Right hindlimb (tissue), 1 donor: ENCODE measurements around the gene PRR35.

Source experiments
- DNase-seq: peaks from one replicate; pipeline ENCODE4 v3.0.0-alpha.2; 2018

The PRR35 gene

GRCh38 chr16:565419-566330, 5.5 kb downstream of the PRR35 start:
- no peak for DNase-seq

GRCh38 chr16:566475-567372, 6.5 kb downstream of the PRR35 start, which contains the start of gene NHLRC4:
Gene NHLRC4 (plus strand): TSS chr16:567005. CDS start chr16:568048, 1,043 bp downstream.
- peak; percentile 84 for DNase-seq

- no peak for DNase-seq
Measured at GRCh38 chr16:567373-568256, 7.4 kb downstream of the PRR35 start.

GRCh38 chr16:568401-569258, 8.4 kb downstream of the PRR35 start:
- no peak for DNase-seq

DNA sequence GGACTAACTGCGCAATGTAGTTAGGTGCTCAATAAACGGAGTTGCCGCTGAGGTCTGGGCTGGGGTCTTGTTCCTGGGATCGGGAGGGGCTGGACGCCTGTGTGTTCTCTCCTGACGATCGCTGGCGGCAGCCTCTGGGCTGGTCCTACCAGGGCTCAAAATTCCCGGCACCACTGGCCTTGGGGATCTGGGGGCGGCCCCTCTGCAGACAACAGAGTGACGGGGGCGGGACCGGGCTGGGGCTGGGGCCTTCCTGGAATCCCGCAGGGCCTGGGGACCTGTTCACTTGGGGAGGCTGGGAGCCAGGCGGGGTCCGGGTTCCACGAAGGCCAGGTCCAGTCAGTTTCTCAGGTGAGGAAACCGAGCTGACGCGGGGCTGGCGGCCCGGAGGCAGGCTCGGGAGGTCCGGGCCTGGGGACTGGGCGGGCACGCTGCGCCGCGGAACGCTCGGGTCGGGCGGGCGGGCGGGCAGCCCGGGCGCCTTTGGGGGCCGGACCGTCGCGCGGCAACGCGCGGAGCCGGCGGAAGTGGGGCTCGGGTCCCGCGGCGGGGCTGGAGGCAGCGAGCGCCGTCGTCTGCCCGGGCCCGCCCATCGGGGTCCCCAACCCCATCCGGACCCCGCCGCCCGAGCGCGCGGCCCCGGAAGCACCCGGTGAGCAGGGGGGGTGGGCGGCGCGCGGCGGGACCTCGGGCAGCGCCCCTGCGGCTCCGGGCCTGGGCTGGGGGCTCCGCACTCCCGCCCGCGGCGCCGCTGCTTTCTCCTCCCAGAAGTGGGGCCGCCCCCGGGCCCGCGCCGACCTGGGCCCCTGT, 9.5 kb downstream of the PRR35 start, which contains the start of gene PIGQ:
TSS of gene PIGQ (plus strand) at position 524 of the 810 bp plus-strand sequence. CDS start 4,107 bp downstream, outside the sequence.
- DNase-seq = peak; percentile 85

DNA sequence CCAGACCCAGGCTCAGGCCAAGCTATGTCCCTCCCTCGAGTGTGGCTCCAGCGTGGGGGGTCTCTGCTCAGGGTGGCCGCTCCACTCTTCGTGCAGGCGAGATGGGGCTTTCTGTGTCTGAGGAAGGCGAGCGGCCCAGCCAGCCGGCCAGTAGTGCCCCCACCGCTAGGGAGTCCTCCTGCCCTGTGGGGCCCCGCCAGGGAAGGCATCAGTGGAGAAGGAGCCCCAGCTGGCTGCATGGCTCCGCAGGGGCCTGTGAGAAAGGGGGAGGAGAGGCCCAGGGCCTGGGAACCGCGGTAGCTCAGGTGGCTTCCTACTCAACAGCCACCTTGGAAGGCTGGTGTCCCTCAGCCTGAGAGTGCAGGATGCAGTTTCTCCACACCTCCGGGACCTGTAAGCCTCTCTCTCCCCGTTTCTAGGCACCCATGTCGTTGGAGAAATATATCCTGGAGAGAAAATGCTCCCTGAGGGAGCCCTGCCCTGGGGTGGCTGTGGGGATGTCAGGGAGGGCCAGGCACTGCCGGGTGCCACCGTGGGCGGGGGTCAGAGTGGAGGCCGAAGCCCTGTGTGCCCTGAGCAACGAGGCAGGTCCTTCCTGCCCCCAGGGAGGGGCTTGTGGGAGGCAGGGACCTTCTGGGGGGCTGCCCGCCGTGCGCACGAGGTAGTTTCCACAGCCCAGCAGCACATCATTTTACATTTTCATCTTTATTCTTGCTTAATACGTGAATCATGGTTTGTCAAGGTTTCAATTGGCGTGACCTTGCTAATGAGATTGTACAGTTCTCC, 12.9 kb downstream of the PRR35 start:
- DNase-seq = no peak

DNA sequence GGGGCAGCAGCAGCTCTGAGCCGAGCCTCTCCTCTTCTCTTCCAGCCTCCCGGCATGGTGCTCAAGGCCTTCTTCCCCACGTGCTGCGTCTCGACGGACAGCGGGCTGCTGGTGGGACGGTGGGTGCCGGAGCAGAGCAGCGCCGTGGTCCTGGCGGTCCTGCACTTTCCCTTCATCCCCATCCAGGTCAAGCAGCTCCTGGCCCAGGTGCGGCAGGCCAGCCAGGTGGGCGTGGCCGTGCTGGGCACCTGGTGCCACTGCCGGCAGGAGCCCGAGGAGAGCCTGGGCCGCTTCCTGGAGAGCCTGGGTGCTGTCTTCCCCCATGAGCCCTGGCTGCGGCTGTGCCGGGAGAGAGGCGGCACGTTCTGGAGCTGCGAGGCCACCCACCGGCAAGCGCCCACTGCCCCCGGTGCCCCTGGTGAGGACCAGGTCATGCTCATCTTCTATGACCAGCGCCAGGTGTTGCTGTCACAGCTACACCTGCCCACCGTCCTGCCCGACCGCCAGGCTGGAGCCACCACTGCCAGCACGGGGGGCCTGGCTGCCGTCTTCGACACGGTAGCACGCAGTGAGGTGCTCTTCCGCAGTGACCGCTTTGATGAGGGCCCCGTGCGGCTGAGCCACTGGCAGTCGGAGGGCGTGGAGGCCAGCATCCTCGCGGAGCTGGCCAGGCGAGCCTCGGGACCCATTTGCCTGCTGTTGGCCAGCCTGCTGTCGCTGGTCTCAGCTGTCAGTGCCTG, 14.0 kb downstream of the PRR35 start:
- DNase-seq = no peak

DNA sequence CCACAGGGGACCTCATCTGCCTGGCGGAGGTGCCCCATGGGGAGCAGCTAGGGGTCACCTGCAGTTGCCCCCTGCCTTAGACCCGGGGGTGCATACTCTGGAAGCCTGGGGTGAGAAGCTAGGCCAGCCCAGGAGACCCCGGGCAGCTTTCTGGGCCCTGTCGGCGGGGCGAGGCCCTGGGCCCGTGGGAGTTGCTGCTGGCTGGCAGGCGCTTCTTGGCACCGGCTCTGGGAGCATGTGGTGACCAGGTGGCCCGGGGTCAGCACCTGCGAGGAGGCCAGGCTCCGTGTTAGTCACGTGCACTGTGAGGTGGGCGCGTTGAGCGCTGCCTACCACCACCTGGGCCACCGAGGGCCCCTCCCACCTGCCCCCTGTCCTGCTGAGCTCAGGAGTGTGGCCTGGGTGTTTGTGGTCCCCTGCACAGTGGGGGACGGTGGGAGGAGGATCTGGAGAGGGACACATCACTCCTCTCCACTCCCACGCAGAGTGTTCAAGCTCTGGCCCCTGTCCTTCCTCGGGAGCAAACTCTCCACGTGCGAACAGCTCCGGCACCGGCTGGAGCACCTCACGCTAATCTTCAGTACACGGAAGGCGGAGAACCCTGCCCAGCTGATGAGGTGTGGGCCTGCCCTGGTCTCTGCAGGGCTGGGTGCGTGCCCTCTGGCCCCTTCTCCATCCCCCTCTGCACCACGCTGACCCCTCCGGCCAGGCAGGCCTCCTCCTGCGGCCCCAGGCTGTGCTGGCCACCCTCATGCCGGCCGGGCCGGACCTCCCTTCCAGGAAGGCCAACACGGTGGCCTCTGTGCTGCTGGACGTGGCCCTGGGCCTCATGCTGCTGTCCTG, 15.4 kb downstream of the PRR35 start:
- DNase-seq = no peak

GRCh38 chr16:576197-576822, 16.1 kb downstream of the PRR35 start:
- no peak for DNase-seq

GRCh38 chr16:576823-577201, 16.6 kb downstream of the PRR35 start:
- no peak for DNase-seq

DNA sequence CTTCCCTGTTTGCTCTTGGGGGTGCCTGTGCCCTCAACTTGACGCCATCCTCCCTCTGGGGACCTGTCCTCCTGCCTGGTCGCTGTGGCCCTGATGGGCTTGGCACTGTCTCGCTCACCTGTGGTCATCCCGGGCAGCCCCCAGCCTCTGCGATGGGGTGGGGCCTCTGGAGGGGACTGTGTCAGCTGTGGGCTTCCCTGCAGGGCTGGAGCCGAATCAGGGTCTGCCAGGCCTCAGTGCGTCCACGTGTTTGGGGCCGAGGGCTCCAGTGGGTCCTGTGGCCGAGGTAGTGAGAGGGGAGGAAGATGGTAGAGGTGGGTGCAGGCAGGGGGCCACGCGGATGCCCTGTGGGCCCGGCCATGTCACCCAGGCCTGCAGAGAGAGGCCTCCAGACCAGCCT, 17.6 kb downstream of the PRR35 start:
- DNase-seq = no peak

DNA sequence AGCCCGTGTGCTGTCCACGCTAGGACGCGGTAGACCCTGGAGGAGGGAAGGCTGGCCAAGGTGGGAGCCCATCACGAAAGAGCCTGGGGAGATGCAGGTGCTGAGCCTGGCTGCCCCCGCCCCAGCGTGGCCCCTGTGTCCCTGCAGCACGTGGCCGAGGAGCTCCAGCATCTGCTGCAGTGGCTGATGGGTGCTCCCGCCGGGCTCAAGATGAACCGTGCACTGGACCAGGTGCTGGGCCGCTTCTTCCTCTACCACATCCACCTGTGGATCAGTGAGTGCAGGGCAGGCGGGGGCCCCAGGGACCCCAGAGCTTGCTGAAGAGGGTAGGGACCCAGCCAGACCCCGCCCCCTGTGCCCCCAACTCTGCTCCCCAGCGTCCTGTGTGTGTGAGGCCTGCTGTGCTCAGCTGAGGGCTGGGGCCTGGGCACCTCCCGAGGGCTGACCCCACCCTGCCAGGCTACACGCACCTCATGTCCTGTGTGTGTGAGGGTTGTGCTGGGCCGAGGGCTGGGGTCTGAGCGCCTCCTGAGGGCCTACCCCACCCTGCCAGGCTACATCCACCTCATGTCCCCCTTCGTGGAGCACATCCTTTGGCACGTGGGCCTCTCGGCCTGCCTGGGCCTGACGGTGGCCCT, 18.2 kb downstream of the PRR35 start:
- no peak for DNase-seq

DNA sequence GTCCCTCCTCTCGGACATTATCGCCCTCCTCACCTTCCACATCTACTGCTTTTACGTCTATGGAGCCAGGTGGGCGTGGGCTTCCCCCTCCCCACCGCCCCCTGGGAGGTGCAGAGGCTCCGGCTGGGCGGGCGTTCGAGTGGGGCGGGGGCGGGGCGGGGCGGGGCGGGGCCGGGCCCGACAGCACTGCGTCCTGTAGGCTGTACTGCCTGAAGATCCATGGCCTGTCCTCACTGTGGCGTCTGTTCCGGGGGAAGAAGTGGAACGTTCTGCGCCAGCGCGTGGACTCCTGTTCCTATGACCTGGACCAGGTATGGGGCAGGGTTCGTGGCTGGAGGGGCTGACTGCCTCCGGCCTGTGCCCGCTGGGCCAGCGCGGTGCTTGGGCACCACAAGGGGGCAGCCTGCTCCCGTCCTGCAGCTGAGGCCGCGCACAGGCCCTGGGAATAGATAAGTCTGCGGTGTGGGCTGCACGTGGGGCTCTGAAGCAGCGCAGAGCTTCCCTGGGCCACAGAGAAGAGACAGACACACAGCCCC, 18.7 kb downstream of the PRR35 start:
- DNase-seq = peak; percentile 66

- DNase-seq = no peak
Measured at GRCh38 chr16:580141-580945, 20.1 kb downstream of the PRR35 start.

GRCh38 chr16:580946-581498, 20.8 kb downstream of the PRR35 start:
- no peak for DNase-seq
